GM19467 (cell line): Measurements from ENCODE around the gene OBI1.

Experiments
- ATAC-seq: cut with Tn5 transposase; IDR thresholded peaks from one replicate; pipeline ENCODE4 v1.9.1; 2021; ENCODE audit warnings: mild to moderate bottlenecking, moderate library complexity; ENCODE audit not compliant: unreplicated experiment

OBI1 gene

GRCh38 chr13:78593129-78593528, 65.8 kb downstream of the OBI1 start:
- no peak for ATAC-seq

GRCh38 chr13:78592584-78592983, 66.4 kb downstream of the OBI1 start:
- ATAC-seq, result no peak

- ATAC-seq, result no peak
Observed at GRCh38 chr13:78589206-78589605, 69.7 kb downstream of the OBI1 start.

- no peak for ATAC-seq
Observed at GRCh38 chr13:78587395-78587794, 71.6 kb downstream of the OBI1 start.

- ATAC-seq, result no peak
Observed at GRCh38 chr13:78586706-78587105, 72.2 kb downstream of the OBI1 start.

GRCh38 chr13:78576261-78576660, 82.7 kb downstream of the OBI1 start:
- no peak for ATAC-seq

GRCh38 chr13:78572459-78572858, 86.5 kb downstream of the OBI1 start:
- no peak for ATAC-seq

GRCh38 chr13:78569029-78569428, 89.9 kb downstream of the OBI1 start:
- ATAC-seq, result no peak

- no peak for ATAC-seq
Observed at GRCh38 chr13:78566631-78567030, 92.3 kb downstream of the OBI1 start.
